Neural cell (in vitro differentiated cells): ENCODE data around the gene PLAAT4.

Source experiments
- CTCF ChIP-seq: fragments of 450-650 bp; IDR thresholded peaks from 2 replicates; pipeline ENCODE4 v1.5.1; 2014; ENCODE audit warnings: antibody characterized with exemption, mild to moderate bottlenecking, moderate library complexity; ENCODE audit not compliant: poor library complexity, severe bottlenecking
- EZH2 ChIP-seq: fragments of 200-600, 300-800 bp; shearing (Covaris generic), sonication (generic); IDR thresholded peaks from 2 replicates; pipeline ENCODE4 v1.6.1; 2014; ENCODE audit warnings: antibody characterized with exemption, low read length, borderline replicate concordance, mild to moderate bottlenecking; ENCODE audit not compliant: insufficient read depth, poor library complexity, severe bottlenecking
- MXI1 ChIP-seq: fragments of 450-650 bp; conservative IDR thresholded peaks from 2 replicates; pipeline ENCODE4 v1.6.1; 2014; ENCODE audit warnings: antibody characterized with exemption, mild to moderate bottlenecking; ENCODE audit not compliant: poor library complexity, severe bottlenecking

GRCh38 chr11:63505857-63506528, 30.6 kb upstream of the PLAAT4 start, which contains the start of gene LGALS12:
- TF ChIP-seq CTCF (no peak), EZH2 (no peak), MXI1 (no peak)
